OCI-LY3 (cell line): ENCODE data around the gene SLC1A5.

Experiments
- H2AFZ ChIP-seq: fragments of 200-600, 300-600 bp; shearing (Covaris generic); 2 replicates; pipeline ENCODE4 v1.6.0; 2014; ENCODE audit warnings: antibody characterized with exemption, low read depth, low read length
- H3K27ac ChIP-seq: fragments of 200-600, 300-600 bp; sonication (generic); 2 replicates; pipeline ENCODE4 v1.5.1; 2014; ENCODE audit warnings: mild to moderate bottlenecking, low read length, moderate library complexity, mixed read lengths
- H3K27me3 ChIP-seq: fragments of 200-600, 300-600 bp; sonication (generic); 2 replicates; pipeline ENCODE4 v1.6.1; 2014; ENCODE audit warnings: low read depth, low read length, mixed read lengths
- H3K36me3 ChIP-seq: fragments of 200-600, 300-600 bp; sonication (generic); replicated peaks from 2 replicates; pipeline ENCODE3; 2014; ENCODE audit warnings: low read depth, low read length, mixed read lengths
- H3K4me1 ChIP-seq: fragments of 300-600, 200-600 bp; sonication (generic); 2 replicates; pipeline ENCODE4 v1.6.1; 2014; ENCODE audit warnings: low read length, mixed read lengths
- H3K4me2 ChIP-seq: fragments of 200-600, 300-600 bp; sonication (generic); 2 replicates; pipeline ENCODE4 v1.6.1; 2014; ENCODE audit warnings: low read length, mixed read lengths
- H3K4me3 ChIP-seq: fragments of 300-600, 200-600 bp; sonication (generic); 2 replicates; pipeline ENCODE4 v1.5.1; 2014; ENCODE audit warnings: antibody characterized with exemption, mild to moderate bottlenecking, low read length, moderate library complexity
- H3K79me2 ChIP-seq: fragments of 300-600, 200-600 bp; shearing (Covaris generic); 2 replicates; pipeline ENCODE4 v1.6.1; 2014; ENCODE audit warnings: mild to moderate bottlenecking, low read length, mixed read lengths
- H3K9ac ChIP-seq: fragments of 300-600, 200-600 bp; shearing (Covaris generic); 2 replicates; pipeline ENCODE4 v1.6.0; 2014; ENCODE audit warnings: mild to moderate bottlenecking, low read length, moderate library complexity
- H3K9me3 ChIP-seq: fragments of 200-600, 300-600 bp; shearing (Covaris generic); 2 replicates; pipeline ENCODE4 v1.6.1; 2014; ENCODE audit warnings: low read length, mixed read lengths; ENCODE audit not compliant: insufficient read depth
- H4K20me1 ChIP-seq: fragments of 200-600, 300-600 bp; sonication (generic); 2 replicates; pipeline ENCODE4 v1.6.1; 2016; ENCODE audit warnings: low read length, mixed read lengths; ENCODE audit not compliant: insufficient read depth
- EZH2phosphoT487 ChIP-seq: fragments of 200-600 bp; shearing (Covaris generic); IDR thresholded peaks from 2 replicates; pipeline ENCODE4 v1.6.1; 2018; ENCODE audit warnings: antibody characterized with exemption, mixed run types, low read depth
- TF ChIP-seq, protein P1 (sequence below): fragments of 200-600, 300-600 bp; sonication (generic); IDR thresholded peaks from 2 replicates; pipeline ENCODE4 v1.5.1; 2014; ENCODE audit warnings: antibody characterized with exemption, low read length, low read depth

The SLC1A5 gene

DNA sequence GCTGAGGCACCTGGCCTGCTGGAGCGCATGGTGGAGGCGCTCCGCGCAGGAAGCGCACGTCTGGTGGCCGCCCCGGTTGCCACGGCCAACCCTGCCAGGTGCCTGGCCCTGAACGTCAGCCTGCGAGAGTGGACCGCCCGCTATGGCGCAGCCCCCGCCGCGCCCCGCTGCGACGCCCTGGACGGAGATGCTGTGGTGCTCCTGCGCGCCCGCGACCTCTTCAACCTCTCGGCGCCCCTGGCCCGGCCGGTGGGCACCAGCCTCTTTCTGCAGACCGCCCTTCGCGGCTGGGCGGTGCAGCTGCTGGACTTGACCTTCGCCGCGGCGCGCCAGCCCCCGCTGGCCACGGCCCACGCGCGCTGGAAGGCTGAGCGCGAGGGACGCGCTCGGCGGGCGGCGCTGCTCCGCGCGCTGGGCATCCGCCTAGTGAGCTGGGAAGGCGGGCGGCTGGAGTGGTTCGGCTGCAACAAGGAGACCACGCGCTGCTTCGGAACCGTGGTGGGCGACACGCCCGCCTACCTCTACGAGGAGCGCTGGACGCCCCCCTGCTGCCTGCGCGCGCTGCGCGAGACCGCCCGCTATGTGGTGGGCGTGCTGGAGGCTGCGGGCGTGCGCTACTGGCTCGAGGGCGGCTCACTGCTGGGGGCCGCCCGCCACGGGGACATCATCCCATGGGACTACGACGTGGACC, 32.4 kb downstream of the SLC1A5 start:
- H3K4me1 ChIP-seq, result peaks cover 8% of the 10 kb centered on the region
- no peaks in the 10 kb centered on the region for H3K9me3 ChIP-seq
- H3K27me3 ChIP-seq, result no peaks in the 10 kb centered on the region
- no peaks in the 10 kb centered on the region for H4K20me1 ChIP-seq
- no peaks in the 10 kb centered on the region for H3K79me2 ChIP-seq
- H3K27ac ChIP-seq, result no peak overlapping the region
- H2AFZ ChIP-seq, result no peak overlapping the region
- no peak overlapping the region for H3K4me2 ChIP-seq
- H3K9ac ChIP-seq, result no peak overlapping the region
- H3K4me3 ChIP-seq, result no peak overlapping the region
- H3K36me3 ChIP-seq, result peaks cover 6% of the 10 kb centered on the region
- TF ChIP-seq, protein P1, sequence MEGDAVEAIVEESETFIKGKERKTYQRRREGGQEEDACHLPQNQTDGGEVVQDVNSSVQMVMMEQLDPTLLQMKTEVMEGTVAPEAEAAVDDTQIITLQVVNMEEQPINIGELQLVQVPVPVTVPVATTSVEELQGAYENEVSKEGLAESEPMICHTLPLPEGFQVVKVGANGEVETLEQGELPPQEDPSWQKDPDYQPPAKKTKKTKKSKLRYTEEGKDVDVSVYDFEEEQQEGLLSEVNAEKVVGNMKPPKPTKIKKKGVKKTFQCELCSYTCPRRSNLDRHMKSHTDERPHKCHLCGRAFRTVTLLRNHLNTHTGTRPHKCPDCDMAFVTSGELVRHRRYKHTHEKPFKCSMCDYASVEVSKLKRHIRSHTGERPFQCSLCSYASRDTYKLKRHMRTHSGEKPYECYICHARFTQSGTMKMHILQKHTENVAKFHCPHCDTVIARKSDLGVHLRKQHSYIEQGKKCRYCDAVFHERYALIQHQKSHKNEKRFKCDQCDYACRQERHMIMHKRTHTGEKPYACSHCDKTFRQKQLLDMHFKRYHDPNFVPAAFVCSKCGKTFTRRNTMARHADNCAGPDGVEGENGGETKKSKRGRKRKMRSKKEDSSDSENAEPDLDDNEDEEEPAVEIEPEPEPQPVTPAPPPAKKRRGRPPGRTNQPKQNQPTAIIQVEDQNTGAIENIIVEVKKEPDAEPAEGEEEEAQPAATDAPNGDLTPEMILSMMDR, result no peak
- TF ChIP-seq EZH2phosphoT487, result no peak

DNA sequence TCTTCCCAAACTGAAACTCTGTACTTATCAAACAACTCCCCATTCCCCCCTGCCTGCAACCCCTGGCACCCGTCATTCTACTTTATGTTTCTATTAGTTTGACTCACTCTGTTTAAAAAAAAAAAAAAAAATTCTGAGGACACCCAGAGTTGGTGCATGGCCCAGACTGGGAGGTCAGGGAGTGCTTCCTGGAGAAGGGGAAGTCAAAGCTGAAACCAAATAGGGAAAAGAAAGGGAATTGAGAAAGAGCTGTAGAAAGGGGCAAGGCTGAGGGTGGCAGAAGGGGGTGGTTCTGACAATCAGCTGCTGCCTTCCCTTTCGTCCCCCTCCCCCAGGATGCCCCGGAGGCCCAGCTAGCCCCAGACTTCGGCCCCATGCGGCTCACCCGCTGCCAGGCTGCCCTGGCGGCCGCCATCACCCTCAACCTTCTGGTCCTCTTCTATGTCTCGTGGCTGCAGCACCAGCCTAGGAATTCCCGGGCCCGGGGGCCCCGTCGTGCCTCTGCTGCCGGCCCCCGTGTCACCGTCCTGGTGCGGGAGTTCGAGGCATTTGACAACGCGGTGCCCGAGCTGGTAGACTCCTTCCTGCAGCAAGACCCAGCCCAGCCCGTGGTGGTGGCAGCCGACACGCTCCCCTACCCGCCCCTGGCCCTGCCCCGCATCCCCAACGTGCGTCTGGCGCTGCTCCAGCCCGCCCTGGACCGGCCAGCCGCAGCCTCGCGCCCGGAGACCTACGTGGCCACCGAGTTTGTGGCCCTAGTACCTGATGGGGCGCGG, 33.1 kb downstream of the SLC1A5 start:
- Histone ChIP-seq H3K27me3 (no peaks in the 10 kb centered on the region), H3K9me3 (no peaks in the 10 kb centered on the region), H4K20me1 (no peaks in the 10 kb centered on the region), H2AFZ (no peak overlapping the region), H3K4me3 (no peak overlapping the region), H3K36me3 (peaks cover 6% of the 10 kb centered on the region), H3K9ac (no peak overlapping the region), H3K79me2 (no peaks in the 10 kb centered on the region), H3K4me1 (peaks cover 8% of the 10 kb centered on the region), H3K27ac (no peak overlapping the region), H3K4me2 (no peak overlapping the region)
- TF ChIP-seq EZH2phosphoT487, result no peak
- TF ChIP-seq, protein P1, result no peak

DNA sequence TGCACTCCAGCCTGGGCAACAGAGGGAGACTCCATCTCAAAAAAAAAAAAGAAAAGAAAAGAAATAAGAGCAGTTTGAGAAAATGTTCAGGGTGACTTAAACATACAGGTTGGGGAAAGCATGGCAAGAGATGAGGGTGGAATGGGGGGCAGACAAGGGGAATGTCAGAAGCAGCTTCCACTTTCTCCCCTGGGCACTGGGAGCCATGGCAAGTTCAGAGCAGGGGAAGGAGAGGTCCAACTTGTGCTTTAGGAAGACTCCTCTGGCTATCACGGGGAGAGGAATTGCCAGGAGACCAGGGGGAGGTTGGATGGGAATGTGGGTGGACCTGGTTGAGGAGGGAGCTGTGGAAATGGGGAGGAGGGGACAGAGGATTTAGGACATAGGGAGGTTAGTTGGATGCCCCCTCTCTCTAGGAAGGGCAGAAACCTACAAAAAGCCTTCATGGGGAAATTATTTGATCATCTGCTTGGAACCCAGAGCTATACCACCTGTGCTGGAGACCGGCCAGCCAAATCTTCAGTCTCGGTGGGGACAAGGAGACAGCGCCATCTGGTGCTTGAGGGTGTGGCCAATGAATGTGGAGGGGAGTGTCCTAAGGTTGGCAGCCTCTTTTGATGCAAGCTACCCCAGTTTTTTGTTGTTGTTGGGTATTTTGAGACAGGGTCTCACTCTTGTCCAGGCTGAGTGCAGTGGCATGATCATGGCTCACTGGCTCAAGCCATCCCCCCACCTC, 34.8 kb downstream of the SLC1A5 start:
- TF ChIP-seq, protein P1, result peak; percentile 80
- no peak for TF ChIP-seq EZH2phosphoT487
- Histone ChIP-seq H3K4me2 (no peak overlapping the region), H3K4me1 (peaks cover 8% of the 10 kb centered on the region), H3K79me2 (no peaks in the 10 kb centered on the region), H3K9ac (no peak overlapping the region), H3K4me3 (no peak overlapping the region), H3K9me3 (no peaks in the 10 kb centered on the region), H3K27ac (no peak overlapping the region), H3K27me3 (no peaks in the 10 kb centered on the region), H3K36me3 (peaks cover 8% of the 10 kb centered on the region), H2AFZ (no peak overlapping the region), H4K20me1 (no peaks in the 10 kb centered on the region)
